Esophagus muscularis mucosa (tissue), 4 donors: ENCODE data around the gene TIGD3.

ENCODE experiments used
- EP300 ChIP-seq: sonication (generic); formaldehyde crosslinking; IDR thresholded peaks from one replicate; pipeline ENCODE4 v1.6.1; 2017; ENCODE audit warnings: antibody characterized with exemption
- POLR2A ChIP-seq: fragments of 450-650 bp; IDR thresholded peaks from one replicate; pipeline ENCODE4 v1.6.1; 2017; ENCODE audit warnings: antibody characterized with exemption, moderate library complexity, mild to moderate bottlenecking, low read depth
- TF ChIP-seq, protein P1 (sequence below), 3 experiments: fragments of 200-600 bp in 2 of 3; fragments of 450-650 bp in 1 of 3; sonication (generic) in 2 of 3; IDR thresholded peaks; one replicate each; pipeline ENCODE4 v1.5.1; 2017 to 2019; ENCODE audit warnings: antibody characterized with exemption in 3 of 3, mild to moderate bottlenecking in 2 of 3, moderate library complexity in 1 of 3

DNA sequence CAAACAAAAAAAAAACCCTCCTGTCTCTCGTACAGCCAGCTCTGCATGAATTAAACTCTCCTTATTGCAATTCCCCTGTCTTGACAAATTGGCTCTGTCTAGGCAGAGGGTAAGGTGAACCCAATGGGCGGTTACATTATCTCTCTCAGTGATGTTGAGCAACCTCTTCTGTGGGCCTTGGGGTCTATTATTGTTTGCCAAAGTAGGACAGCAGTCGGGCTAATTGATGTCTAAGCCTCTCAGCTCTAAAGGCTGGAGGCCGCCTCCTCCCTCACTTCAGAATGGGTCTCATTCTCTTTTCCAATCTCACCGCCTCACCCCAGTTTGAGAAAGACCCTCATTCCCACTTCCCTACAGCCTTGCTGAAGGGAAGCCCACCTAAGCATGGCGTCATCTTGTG lies 29.2 kb downstream of the TIGD3 start:
- TF ChIP-seq, protein P1, sequence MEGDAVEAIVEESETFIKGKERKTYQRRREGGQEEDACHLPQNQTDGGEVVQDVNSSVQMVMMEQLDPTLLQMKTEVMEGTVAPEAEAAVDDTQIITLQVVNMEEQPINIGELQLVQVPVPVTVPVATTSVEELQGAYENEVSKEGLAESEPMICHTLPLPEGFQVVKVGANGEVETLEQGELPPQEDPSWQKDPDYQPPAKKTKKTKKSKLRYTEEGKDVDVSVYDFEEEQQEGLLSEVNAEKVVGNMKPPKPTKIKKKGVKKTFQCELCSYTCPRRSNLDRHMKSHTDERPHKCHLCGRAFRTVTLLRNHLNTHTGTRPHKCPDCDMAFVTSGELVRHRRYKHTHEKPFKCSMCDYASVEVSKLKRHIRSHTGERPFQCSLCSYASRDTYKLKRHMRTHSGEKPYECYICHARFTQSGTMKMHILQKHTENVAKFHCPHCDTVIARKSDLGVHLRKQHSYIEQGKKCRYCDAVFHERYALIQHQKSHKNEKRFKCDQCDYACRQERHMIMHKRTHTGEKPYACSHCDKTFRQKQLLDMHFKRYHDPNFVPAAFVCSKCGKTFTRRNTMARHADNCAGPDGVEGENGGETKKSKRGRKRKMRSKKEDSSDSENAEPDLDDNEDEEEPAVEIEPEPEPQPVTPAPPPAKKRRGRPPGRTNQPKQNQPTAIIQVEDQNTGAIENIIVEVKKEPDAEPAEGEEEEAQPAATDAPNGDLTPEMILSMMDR (IDR thresholded peaks at IDR 0.05) = no peak
- TF ChIP-seq EP300 (no peak), POLR2A (no peak)
